Anterior cingulate cortex (tissue), 58 donors: ENCODE results near the gene LYZL1.
"Not testable (repeated sequence)": the region's sequence is repeated elsewhere in the genome, so short reads cannot be mapped to it uniquely, and the experiment has no call there.

ENCODE experiments used
- DNase-seq, 58 donors: peaks; one replicate each; lab custom pipeline; 2025; lab: John Stamatoyannopoulos, UW

The LYZL1 gene

DNA sequence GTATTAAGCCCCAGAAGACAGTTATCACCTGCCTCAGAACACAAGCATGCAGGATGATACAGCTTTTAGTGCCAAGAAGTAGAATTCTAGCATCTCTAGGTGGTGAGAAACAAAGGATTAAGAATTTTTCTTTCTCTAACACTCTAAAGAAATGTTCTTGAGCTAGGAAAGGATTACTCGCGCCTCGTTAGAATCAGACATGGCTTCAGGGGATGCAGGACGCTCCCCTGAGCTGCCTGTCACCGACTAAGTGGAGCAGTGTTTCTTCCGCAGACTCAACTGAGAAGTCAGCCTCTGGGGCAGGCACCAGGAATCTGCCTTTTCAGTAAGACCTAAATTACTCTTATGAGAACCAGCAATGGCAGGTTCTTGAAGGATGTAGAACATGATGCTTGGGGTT lies at the start of gene LYZL1:
TSS of gene LYZL1 (plus strand) at position 165 of the 400 bp plus-strand sequence. CDS start 2,798 bp downstream, outside the sequence.
- DNase-seq, result not testable (repeated sequence)

DNA sequence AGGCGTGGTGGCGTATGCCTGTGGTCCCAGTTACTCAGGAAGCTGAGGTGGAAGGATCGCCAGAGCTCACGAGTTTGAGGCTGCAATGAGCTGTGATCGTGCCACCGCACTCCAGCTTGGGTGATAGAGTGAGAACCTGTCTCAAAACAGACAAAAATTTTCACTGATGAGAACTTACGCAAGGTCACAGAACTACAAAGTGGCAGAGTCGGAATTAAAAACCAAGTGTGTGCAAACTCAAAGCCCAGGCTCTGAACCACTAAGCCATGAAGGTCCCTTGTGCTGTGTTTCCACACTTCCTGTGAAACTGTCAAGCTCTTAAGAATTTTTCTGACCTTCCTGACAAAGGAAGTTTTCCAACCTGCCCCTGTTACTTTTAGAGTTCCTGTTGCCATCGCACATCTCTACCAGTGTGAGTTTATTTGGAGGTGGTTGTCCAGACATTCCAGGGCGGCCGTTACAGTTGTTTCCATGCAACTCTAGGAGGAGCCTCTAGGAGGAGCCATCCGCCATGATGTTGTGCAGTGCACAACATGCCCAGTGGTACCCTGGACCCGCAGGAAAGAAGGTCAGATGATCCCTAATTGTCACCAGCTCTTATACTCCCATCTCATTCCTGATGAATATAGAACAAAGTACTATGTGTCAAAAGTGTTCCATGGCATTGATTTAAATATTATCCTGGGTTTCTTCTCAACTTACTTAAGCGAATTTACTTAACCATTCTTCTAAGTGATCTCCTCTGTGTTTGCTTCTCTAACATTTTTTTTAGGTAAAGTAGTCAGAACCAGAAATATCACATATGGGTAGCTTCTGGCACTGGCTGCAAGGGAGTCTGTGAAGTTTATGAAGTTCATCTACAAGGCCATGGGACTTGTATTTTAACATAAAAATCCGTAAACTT lies 49.0 kb upstream of the LYZL1 start:
- DNase-seq, result peak in 2 of 58 donors; percentile 6

DNA sequence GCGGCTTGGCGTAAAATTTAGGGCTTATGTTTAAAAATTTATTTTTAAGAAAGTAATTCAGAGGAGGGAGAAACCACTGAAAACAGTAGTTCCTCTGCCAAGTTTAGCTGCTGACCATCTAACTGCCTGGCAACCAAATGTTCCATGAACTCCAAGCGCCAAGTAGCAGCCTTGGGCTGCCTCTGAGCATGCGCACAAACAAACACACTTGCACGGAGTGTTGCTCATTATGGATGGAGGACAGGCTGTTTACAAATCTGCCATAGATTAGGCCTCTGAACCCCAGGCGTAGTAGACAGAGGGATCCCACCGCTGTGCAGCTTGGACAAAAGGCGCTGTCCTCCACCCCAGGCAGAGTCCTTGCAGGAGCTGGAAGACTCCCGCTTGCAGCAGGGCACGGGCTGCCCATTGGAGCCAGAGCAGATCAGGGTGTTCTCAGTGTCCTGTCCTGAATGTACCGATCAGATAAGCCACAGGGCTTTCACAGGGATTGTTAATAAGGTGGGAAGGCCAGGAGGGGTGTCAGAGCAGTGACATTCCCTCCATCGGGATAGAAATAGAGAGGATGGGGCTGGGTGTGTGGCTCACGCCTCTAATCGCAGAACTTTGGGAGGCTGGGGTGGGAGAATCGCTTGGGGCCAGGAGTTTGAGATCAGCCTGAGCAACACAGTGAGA lies 47.7 kb upstream of the LYZL1 start:
- peak in 48 of 58 donors; percentile 3 to 69 (median 29) for DNase-seq

DNA sequence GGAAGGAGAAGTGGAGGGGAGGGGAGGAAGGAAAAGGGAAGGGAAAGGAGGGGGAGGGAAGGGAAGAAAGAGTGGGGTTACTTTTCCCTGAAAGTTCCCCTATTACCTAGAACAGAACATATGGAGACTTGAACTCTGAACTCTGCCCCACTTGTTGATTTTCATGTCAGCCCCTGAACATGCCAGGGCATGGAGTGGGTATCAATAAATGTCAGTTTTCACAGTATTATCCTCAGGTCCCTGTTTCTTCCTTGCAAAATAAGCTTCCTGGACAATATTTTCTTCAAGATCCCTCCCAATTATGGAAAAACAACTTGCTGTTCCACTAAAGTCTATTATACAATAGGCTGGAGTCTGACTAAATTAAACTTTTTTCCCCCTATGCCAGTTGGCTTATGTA lies 46.9 kb upstream of the LYZL1 start:
- DNase-seq, result no peak

DNA sequence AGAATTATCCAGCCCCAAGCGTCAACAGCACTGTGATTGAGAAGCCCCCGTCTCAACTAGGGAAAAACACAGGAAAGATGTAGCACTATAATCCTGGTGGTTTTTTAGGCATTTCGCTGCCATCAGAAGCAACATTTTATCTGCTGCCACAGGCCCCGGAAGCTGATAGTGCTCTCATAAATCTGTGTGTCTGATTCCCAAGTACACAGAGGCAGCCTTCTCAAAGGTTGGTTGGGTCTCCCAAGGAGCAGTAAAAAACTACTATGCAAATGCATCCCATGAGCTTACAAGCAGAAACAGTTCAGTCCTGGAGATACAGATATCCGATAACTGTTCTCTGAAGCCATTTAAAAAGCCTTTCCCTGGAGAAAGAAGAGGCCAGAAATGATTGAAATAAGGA lies 45.8 kb upstream of the LYZL1 start:
- DNase-seq, result no peak

DNA sequence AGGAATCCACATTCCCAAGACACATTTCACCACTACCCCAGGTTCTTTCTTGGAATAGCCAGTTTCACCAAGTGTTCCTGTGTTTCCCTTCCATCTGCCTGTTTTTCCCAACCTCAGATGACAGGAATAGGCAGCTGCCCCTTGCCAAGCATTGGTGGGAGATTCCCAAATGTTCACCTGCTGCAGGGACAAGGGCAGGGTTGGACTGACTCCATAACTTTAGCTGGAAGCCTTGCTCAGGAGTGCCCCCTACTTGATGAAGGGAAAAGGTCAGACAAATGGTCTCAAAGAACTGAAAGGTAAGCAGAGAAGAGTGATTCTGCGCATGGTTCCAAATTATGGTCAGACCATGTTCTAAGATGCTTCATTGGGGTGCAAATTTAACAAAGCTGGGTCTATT lies 45.1 kb upstream of the LYZL1 start:
- no peak for DNase-seq

DNA sequence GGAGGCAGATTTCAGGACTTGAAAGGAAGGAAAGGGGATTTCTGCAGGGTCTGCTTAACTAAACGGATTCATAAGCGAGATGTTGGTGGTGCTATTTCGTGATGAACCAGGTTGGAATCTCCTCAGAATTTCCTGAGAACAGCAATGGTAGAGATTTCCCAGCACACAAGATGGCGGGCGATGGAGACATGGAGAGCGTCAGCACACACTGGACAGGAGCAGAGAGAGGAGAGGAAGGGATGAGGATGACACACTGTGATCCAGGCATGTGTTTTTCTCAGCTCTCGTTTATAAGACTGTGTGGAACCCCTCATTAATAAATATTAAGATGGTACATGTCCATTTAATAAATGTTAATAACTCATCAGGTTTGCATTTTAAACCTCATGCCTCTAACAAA lies 43.9 kb upstream of the LYZL1 start:
- DNase-seq, result no peak

DNA sequence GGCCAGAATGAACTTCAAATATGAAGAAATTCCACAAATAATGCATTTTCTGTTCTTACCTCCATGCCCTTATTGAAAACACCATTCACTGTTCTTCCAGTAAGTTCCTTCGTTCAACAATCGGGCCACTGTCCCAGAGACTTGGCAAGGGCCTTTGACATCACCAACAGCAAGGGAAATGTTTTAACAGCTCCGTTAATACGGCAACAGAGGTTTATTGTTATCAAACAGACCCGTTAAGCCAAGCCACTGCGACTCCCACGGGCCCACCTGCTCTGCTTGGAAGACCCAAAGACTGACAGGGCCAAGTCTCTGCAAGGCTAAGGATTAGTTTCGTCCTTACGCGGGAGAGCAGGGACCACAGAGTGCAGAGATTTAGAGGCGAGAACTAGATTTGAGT lies 43.4 kb upstream of the LYZL1 start:
- peak in 52 of 58 donors; percentile 6 to 93 (median 64) for DNase-seq

DNA sequence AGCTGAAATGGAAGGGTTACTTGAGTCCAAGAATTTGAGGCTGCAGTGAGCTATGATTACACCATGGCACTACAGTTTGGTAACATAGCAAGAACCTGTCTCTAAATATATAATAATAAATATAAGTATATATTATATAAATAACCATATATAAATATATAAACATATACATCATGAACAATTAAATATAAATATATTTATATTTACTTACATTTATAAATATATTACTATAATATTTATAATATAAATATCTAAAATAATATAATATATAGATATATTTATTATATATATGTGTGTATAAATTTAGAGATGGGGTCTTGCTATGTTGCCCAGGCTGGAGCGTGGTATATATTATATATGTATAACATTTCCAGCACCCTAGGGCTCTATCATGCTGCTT lies 42.4 kb upstream of the LYZL1 start:
- DNase-seq, result no peak

DNA sequence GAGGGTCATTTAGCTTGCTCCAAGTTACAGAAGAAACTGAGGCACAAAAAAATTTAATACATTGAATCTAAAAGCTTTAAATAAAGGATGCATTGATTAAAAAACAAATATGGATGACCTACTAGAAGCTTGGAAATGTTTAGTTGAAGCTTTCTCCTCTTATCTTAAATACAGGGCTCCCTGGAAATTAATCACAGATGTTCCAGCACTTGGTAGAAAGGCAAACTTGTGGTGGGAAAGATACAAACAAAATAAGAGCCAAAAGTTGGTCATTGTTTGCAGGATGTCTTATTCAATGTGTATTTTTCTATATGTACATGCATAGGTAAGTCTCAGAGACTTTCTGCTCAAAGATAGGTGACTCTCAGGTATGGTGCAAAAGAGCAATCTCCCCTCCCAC lies 40.7 kb upstream of the LYZL1 start:
- DNase-seq, result no peak

DNA sequence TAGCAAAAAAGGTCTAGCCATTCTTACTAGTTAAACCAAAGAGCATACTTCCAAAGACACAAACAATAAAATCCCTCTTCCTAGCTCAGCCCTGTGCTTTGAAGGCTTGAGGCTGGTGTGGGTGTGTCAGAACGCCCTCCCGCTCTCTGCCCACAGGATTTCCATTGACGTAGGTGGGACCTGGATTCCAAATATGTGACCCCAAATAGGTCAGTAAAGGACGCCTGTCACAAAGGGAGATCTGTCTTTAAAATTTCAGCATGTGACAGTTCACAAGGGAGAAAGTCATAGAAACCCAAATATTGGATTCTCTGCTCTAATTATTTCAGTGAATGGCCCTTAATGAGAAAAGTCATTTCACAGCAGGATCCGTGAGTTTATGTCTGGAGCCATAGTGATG lies 39.9 kb upstream of the LYZL1 start:
- DNase-seq, result peak in 1 of 58 donors; percentile 43

DNA sequence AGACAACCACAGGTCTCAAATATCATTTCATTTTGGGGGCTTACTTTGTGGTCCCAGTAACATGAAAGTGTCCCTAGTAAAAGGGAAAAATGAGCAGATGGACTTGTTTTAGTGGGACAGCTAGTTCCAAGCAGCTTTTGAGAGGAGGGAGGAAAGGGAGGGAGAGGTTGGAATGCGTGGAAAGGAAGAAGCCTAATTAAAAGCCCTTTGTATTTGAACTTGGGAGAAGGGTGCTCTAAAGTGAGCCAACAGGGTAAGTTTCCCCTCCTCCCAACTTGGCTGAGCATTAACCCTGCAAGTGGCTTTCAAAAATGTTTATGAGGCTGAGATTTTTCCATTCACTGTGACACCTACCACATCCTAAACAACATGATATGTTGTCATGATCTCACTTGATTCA lies 38.8 kb upstream of the LYZL1 start:
- DNase-seq, result peak in 2 of 58 donors; percentile 5 to 13

DNA sequence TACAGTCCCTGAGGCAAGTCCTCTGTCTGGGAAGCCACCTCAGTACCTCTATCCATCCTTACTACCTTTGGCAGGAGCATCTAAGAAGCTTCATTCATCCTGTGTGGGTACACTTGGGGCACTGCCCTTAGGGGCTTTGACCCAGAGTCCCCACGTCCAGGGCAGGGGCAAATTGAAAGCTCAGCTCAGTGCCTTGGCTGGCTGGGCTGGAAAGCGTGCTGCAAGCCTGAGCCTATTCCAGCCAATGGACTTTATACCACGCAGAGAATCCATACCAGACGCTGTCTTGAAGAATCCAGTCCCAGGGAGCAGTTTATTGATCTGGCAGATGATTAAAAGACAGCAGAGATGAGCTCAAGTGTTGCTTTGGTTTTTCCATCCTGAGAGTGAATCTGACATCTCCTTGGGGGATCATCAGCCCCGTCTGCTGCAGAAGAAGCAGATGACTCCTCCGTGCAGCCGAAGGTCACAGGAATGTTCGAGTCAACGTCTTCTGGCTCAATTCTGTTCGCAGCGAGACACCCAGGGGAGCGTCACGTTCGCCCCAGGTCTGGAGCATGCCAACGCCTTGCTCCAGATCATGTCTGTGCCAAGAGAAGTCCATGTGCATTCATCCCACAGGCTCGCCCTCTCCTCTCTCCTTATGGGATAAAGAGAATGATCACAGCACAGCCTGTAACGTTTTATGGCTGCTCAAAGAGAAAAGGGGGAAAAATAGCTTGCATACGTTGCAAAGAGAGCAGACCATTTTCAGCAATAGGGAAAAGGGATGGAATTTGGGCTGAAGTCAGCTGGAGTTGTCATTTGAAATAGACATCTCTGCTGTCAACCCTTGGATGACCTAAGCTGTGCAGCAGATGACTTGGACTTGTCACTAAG lies 35.8 kb upstream of the LYZL1 start:
- DNase-seq, result no peak

DNA sequence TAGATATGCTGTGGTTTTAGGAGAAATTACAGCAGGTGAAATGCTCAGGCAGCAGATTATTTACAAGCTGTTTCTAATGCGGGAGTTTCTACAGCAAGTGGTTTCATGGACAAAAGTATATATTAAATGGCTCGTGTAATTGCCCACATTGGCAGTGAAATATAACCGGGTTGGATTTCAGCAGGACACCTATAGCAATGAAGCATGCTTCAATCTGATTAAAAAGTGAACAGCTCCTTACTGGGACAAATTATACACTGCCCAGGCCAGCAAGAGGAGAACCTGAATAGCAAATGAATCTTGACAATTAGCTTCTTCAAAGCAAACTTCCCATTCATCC lies 35.2 kb upstream of the LYZL1 start:
- no peak for DNase-seq

DNA sequence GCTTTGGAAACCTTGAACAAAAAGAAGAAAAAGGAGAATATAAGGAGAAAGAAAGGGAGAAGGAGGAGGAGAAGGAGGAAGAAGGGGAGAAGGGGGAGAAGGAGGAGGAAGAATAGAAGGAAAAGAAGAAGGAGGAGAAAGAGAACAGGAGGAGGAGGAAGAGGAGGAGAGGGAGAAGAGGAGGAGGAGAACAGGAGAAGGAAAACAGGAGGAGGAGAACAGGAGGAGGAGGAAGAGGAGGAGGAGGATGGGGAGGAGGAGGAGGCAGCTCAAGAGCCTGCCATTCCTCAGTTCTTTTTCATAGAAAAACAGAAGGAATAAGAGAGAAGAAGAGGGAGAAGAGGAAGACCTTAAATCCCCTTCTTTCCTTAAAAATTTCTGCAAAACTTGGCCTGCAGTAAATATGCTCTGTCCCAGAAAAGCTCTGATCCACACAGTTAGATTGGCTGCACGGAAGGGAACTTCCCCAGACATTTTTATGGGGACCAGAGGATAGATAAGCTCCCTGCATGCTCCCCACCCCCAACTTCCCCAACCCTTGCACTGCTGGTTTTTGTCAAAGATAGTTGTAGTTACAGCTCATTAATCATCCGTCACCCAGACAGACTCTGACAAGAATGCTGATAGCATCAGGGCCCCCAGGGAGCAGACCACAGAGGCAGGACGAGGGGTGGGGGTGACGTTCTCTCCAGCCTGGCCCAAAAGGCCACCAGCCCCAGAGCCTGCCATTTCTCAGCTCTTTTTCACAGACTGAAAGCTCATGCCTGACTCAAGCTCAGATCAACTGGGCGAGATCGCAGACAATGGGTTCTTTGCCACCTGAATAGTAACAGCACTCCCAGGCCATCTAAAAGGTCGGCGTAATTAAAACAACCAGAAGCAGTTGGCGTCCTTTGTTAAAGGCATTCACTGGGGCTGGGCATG lies 34.5 kb upstream of the LYZL1 start:
- DNase-seq, result no peak

DNA sequence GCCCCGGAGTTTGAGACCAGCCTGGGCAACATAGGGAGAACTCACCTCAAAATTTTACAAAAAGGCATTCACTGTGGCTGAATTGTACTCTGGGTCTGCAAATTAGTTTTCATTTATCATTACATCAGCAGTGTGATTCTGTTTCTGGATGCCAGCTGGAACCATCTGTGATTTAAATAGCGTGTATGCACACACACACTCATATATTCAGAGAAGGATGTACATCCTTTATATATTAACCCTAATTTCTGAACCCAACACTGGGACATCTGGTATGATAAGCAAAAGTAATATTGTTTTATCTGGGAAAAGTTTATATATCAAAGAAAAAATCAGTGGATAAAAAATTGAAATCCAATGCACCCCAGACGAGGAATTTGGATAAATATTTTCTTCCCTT lies 33.8 kb upstream of the LYZL1 start:
- DNase-seq, result no peak

DNA sequence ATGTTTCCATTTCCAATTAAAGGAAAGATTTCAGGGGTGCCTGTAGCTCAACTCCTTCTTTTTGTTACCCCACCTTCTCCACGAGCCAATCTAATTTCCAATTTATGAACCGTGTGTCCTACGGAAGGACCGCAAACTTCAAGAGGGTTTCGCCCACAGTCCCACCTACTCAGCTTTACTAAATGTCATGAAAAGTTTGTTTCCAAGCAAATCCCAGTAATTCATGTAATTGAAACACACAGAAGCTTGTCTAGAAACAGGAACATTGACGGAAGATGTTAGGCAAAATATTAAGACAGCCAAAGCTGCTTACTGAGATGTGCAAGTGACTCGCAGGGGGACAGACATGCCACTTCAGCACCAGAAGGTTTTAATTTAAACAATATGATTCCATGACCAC lies 32.9 kb upstream of the LYZL1 start:
- no peak for DNase-seq

DNA sequence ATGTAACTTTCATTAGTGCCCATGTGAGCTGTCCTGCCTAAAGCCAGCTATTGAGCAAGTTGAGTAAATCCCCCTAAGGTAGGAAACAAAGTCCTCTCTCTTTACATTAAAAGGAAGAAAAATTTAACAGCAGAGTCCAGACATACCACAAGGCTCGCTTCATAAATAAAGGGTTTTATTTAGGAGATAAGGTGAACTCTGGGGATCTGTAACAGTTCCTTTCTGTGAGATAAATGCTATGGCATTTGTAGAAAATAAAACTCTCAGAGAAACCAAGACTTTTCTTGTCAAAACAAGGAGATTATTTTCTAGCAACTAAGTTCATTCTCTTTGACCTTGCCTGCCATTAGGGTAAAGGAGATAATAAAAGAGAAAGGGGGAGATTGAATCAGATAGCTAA lies 32.3 kb upstream of the LYZL1 start:
- no peak for DNase-seq

DNA sequence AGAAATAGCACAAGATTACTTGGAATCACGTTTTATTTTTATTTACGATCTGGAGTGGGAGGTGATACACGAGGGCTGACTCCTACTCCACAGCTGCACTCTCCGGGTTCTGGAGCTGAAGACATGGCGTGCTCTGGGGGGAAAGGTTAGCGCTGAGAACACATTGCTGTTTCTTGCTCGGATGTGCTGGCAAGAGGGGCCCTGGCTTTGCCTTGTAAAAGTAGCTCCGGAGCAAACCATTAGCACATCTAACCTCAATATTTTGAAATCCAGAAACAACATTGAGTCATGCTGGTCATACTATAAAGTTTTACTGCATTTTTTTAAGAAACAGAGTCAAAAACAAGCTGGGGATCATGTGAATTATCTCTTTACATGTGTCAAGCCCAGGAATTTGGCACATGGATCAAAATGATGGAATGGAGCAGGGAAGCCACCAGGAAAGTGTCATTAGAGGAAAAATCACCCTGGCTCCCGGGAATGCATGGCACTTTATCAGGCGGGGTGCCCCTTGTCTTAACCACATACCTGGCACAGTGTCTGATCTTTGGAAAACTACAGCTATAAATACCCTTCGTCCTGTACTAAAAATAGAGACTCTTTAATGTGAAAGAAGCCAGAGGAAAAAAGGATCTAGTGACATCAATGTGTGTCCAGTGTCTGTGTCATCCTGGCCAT lies 31.6 kb upstream of the LYZL1 start:
- no peak for DNase-seq
